Thyroid gland (tissue), 4 donors: Measurements from ENCODE around the gene DNAH10.

Source experiments
- POLR2A ChIP-seq, 2 donors: fragments of 450-650 bp; IDR thresholded peaks; one replicate each; pipeline ENCODE4 v1.6.1; 2017; ENCODE audit warnings: antibody characterized with exemption in 2 of 2, mild to moderate bottlenecking in 2 of 2, moderate library complexity in 1 of 2
- TF ChIP-seq, protein P1 (sequence below), 6 experiments: fragments of 200-600 bp in 3 of 6; fragments of 450-650 bp in 3 of 6; sonication (generic) in 3 of 6; IDR thresholded peaks; one replicate each; pipeline ENCODE4 v1.5.1; 2016 to 2019; ENCODE audit warnings: antibody characterized with exemption in 6 of 6, mild to moderate bottlenecking in 2 of 6, inconsistent platforms in 1 of 6, moderate library complexity in 1 of 6

DNA sequence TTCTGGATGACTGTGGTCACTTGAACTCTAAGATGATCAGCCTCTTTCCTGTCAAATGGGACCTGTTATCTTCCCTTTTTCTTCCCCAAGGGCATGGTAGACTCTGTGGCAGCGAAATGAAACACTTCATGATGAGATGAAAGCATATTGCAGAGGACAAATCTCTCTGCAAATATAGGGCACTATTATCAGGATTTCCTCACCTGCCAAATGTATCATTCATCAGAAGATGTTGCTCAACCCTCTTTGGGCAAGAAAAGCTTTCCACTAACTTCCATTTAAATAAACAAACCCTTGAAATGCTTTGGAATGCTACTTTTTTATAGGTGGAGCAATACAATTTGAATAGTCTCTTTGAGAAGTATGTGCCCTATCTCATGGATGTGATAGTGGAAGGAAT is 105.0 kb downstream of the DNAH10 start:
- TF ChIP-seq POLR2A (IDR thresholded peaks at IDR 0.05), result no peak
- TF ChIP-seq, protein P1, sequence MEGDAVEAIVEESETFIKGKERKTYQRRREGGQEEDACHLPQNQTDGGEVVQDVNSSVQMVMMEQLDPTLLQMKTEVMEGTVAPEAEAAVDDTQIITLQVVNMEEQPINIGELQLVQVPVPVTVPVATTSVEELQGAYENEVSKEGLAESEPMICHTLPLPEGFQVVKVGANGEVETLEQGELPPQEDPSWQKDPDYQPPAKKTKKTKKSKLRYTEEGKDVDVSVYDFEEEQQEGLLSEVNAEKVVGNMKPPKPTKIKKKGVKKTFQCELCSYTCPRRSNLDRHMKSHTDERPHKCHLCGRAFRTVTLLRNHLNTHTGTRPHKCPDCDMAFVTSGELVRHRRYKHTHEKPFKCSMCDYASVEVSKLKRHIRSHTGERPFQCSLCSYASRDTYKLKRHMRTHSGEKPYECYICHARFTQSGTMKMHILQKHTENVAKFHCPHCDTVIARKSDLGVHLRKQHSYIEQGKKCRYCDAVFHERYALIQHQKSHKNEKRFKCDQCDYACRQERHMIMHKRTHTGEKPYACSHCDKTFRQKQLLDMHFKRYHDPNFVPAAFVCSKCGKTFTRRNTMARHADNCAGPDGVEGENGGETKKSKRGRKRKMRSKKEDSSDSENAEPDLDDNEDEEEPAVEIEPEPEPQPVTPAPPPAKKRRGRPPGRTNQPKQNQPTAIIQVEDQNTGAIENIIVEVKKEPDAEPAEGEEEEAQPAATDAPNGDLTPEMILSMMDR (IDR thresholded peaks at IDR 0.05), result no peak
